HEK293T (cell line): ENCODE results near the gene ACVR1.

Experiments used
- CTCF ChIA-PET: fragments of 350-600 bp; formaldehyde crosslinking; extraction: SDS; loops from one replicate; lab custom pipeline; 2021; ENCODE audit warnings: antibody characterized with exemption, inconsistent platforms; lab: Yijun Ruan, JAX
- POLR2A ChIA-PET: fragments of 350-600 bp; formaldehyde crosslinking; extraction: SDS; loops from one replicate; lab custom pipeline; 2020; ENCODE audit warnings: antibody characterized with exemption, inconsistent platforms; lab: Yijun Ruan, JAX
- DNase-seq: peaks from one replicate; pipeline ENCODE4 v3.0.0; 2012; ENCODE audit warnings: mixed read lengths; ENCODE audit errors: extremely low spot score
- ARNT ChIP-seq: fragments of 450-650 bp; IDR thresholded peaks from 2 replicates; pipeline ENCODE4 v1.6.1; 2017; ENCODE audit warnings: mild to moderate bottlenecking
- BHLHE40 ChIP-seq: fragments of 450-650 bp; IDR thresholded peaks from 2 replicates; pipeline ENCODE4 v1.6.1; 2016; ENCODE audit warnings: mild to moderate bottlenecking, moderate library complexity, borderline replicate concordance
- CTBP1 ChIP-seq: fragments of 450-650 bp; IDR thresholded peaks from 2 replicates; pipeline ENCODE4 v1.6.1; 2016; ENCODE audit warnings: borderline replicate concordance
- ELF4 ChIP-seq: fragments of 450-650 bp; IDR thresholded peaks from 2 replicates; pipeline ENCODE4 v1.6.1; 2017; ENCODE audit warnings: antibody characterized with exemption
- FOXA1 ChIP-seq: fragments of 450-650 bp; IDR thresholded peaks from 2 replicates; pipeline ENCODE4 v1.6.1; 2016; ENCODE audit warnings: mild to moderate bottlenecking
- FOXK2 ChIP-seq: fragments of 450-650 bp; IDR thresholded peaks from 2 replicates; pipeline ENCODE4 v1.6.1; 2016; ENCODE audit warnings: mild to moderate bottlenecking
- FOXM1 ChIP-seq: fragments of 450-650 bp; IDR thresholded peaks from 2 replicates; pipeline ENCODE4 v1.6.1; 2017; ENCODE audit warnings: mild to moderate bottlenecking, borderline replicate concordance
- HDGF ChIP-seq: fragments of 450-650 bp; IDR thresholded peaks from 2 replicates; pipeline ENCODE4 v1.6.1; 2017; ENCODE audit warnings: antibody characterized with exemption, borderline replicate concordance
- L3MBTL2 ChIP-seq: fragments of 450-650 bp; conservative IDR thresholded peaks from 2 replicates; pipeline ENCODE4 v1.6.1; 2016; ENCODE audit warnings: mild to moderate bottlenecking
- LEF1 ChIP-seq: fragments of 450-650 bp; IDR thresholded peaks from 2 replicates; pipeline ENCODE4 v1.6.1; 2017; ENCODE audit warnings: mild to moderate bottlenecking, borderline replicate concordance
- NFRKB ChIP-seq: fragments of 450-650 bp; IDR thresholded peaks from 2 replicates; pipeline ENCODE4 v1.6.1; 2016; ENCODE audit warnings: mild to moderate bottlenecking, moderate library complexity
- SP1 ChIP-seq: fragments of 450-650 bp; IDR thresholded peaks from 2 replicates; pipeline ENCODE4 v1.6.1; 2017
- SUZ12 ChIP-seq: fragments of 450-650 bp; IDR thresholded peaks from 2 replicates; pipeline ENCODE4 v1.6.1; 2016; ENCODE audit warnings: mild to moderate bottlenecking
- TARDBP ChIP-seq: fragments of 450-650 bp; IDR thresholded peaks from 2 replicates; pipeline ENCODE4 v1.6.1; 2016
- ZNF384 ChIP-seq: fragments of 450-650 bp; IDR thresholded peaks from 2 replicates; pipeline ENCODE4 v1.6.1; 2016
- TF ChIP-seq, protein P1 (sequence below): fragments of 450-650 bp; IDR thresholded peaks from 2 replicates; pipeline ENCODE4 v1.6.1; 2016

Gene ACVR1

DNA sequence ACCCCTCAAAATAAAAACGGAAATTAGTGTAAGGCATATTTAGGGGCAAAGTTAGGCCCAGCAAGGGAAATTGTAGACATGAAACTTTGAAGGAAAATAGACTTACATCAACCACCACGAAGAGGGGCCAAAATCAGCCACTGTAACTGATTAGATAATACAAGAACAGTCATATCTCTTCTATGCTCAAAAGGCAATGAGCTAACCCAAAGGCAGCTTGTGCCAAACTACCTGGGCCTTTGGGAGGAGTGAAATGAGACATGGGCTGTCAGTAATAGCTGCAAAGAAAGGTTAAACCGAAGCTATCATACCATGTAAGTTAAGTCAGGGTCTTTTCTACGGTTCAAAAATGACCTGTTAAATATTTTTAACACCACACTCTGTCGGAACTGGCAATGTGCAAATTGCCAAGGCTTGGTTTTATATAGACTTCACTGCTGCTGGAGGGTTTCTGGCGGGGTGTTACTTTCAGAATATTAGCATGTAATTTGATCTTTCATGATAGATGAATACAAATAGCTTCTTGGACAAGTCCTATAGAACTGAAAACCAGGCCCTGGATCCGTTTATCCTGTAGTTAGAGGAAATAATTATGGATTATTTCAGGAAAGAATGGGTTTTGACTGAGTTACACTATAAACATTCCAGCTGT, 69.6 kb downstream of the ACVR1 start:
- TF ChIP-seq SUZ12, result no peak
- no peak for TF ChIP-seq FOXA1
- no peak for TF ChIP-seq HDGF
- no peak for TF ChIP-seq ZNF384
- no peak for DNase-seq
- ChIA-PET POLR2A (no interaction called here), CTCF (no interaction called here)

DNA sequence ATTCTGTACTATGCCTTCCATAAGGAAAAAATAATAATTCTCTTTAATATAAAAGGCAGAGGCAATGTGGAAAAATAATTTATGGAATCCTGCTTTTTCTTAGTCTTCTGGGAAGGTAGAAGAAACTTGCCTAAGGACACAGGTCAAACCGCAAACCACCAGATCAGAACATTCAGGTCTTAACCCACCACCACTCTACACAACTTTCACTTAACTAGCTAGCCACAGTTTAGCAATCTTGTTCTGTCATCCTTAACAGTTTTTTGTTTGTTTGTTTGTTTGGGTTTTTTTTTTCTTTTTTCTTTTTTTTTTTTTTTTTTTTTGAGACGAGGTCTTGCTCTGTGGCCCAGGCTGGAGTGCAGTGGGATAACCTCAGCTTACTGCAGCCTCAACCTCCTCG, 70.6 kb downstream of the ACVR1 start:
- CTCF ChIA-PET, result interaction anchor here (0.7 kb wide), 1 partner anchor 348 kb away, joined by 8 read pairs; no protein-coding TSS in a partner anchor
- TF ChIP-seq HDGF (no peak), NFRKB (no peak), SUZ12 (no peak), ARNT (no peak), L3MBTL2 (no peak), CTBP1 (no peak), BHLHE40 (no peak), ZNF384 (no peak), TARDBP (no peak), LEF1 (no peak), FOXA1 (no peak), FOXM1 (no peak), FOXK2 (no peak), SP1 (no peak), ELF4 (no peak)
- TF ChIP-seq, protein P1, sequence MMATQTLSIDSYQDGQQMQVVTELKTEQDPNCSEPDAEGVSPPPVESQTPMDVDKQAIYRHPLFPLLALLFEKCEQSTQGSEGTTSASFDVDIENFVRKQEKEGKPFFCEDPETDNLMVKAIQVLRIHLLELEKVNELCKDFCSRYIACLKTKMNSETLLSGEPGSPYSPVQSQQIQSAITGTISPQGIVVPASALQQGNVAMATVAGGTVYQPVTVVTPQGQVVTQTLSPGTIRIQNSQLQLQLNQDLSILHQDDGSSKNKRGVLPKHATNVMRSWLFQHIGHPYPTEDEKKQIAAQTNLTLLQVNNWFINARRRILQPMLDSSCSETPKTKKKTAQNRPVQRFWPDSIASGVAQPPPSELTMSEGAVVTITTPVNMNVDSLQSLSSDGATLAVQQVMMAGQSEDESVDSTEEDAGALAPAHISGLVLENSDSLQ, result no peak
- no peak for DNase-seq
- POLR2A ChIA-PET, result no interaction called here

DNA sequence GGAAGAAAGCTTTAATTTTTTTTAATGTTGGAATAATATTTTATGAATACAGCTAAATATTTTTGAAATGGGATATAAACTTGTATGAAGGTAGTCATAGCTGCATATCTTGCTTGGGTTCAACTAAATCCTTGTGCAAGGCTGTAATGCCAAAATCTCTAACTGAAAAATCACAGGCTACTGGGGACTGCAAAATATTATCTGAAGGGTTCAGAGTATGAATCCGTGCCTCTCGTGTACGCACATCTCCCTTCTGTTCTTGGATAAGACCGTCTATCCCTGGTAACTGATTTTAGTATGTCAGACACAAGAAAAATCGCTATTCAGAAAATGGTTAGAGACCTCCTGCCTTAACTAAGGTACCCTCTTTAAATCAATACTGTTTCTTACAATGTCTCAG, 71.8 kb downstream of the ACVR1 start:
- DNase-seq, result no peak
- POLR2A ChIA-PET, result no interaction called here
- CTCF ChIA-PET, result no interaction called here
- no peak for TF ChIP-seq LEF1
- TF ChIP-seq NFRKB, result no peak
- no peak for TF ChIP-seq ZNF384
- no peak for TF ChIP-seq CTBP1
- no peak for TF ChIP-seq L3MBTL2
- no peak for TF ChIP-seq HDGF

DNA sequence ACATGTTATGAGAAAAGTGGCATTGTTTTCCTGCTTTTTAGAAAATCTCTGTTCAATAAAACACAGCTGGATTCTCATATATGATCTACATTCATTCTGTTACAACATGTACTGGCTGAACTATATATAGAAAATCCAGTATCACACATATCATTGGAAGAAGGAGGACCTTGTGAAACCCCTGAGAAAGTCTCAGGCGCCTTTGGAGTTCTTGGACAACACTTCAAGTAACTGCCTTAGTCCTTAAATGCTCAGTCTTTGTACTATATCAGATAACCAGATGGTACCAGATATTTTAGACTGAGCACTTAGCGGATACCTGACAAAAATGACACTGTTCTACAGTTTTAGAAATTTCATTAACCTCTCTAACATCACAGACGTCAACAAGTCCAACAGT, 72.2 kb downstream of the ACVR1 start:
- no peak for TF ChIP-seq LEF1

DNA sequence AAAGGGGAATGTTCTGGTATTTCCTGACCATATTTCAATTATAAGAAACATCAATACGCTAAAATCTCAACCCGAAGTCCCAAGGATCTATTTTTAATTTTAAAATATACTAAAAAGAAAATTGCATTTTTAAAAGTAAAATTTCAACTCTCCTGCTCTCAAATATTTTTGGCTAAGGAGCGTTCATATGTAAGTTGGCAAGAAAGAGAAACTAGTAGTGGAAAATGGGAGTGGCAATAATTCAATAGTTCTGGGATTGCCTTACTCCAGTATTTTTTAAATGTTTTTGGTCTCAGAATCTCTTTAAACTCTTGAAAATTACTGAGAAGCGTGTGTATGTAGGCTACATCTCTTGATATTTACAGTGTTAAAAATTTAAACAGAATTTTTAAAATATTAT, 72.7 kb downstream of the ACVR1 start:
- no peak for DNase-seq
- TF ChIP-seq SP1 (no peak), ELF4 (no peak), BHLHE40 (no peak), LEF1 (no peak)
- TF ChIP-seq, protein P1, result no peak
- ChIA-PET CTCF (interaction anchor here (0.5 kb wide), 1 partner anchor 173 kb away, joined by 6 read pairs; no protein-coding TSS in a partner anchor), POLR2A (no interaction called here)

More for the DNA sequence above, 72.2 kb downstream of the ACVR1 start:
- ChIA-PET POLR2A (no interaction called here), CTCF (interaction anchor here (0.5 kb wide), 1 partner anchor 173 kb away, joined by 6 read pairs; no protein-coding TSS in a partner anchor)
- DNase-seq, result no peak

DNA sequence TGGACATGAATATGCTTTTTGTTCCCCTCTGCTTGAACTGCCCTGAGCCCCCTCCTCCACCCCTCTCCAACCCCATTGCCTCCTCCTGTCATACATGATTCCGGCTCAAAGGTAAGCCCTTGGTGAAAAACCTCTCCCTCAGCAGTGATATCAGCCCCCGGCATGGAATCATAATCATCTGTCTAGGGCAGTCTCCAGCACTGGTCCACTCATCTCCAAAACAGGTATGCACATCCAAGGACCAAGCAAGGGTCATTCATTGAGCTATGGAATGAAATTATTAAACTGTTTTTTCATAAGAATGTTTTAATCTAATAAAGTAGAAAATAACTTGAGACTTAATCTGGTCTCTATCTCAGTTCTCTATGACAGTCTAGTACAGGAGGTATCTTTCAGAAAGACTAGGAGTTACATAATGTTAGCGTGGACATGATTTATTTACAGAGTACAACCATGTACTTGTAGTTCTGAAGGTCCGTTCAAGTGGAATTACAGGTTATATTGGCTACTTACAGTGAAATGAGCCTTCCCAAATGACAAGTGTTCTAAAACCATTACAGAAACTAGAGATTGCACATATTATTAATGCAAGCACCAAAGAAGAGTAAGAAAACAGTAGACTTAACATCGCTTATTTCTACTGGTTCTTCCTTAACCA, 75.2 kb downstream of the ACVR1 start:
- no peak for TF ChIP-seq NFRKB
- TF ChIP-seq SUZ12, result no peak
- no peak for TF ChIP-seq SP1
- TF ChIP-seq TARDBP, result no peak
- TF ChIP-seq HDGF, result no peak
- no peak for TF ChIP-seq ARNT
- TF ChIP-seq FOXK2, result no peak
- TF ChIP-seq FOXM1, result no peak
- no peak for TF ChIP-seq ELF4
- no peak for TF ChIP-seq LEF1
- TF ChIP-seq CTBP1, result no peak
- no peak for TF ChIP-seq FOXA1
- TF ChIP-seq, protein P1, result no peak
- no peak for TF ChIP-seq ZNF384
- no peak for TF ChIP-seq L3MBTL2
- no peak for TF ChIP-seq BHLHE40
- CTCF ChIA-PET, result no interaction called here
- POLR2A ChIA-PET, result no interaction called here
- no peak for DNase-seq
